Ammon's horn (tissue), 1 donor: ENCODE data around the gene ZFP36L2.
A peak's percentile ranks its signal among the peaks of the same experiment; 100 is the strongest.

Experiments used
- DNase-seq: peaks from one replicate; pipeline ENCODE4 v3.0.0-alpha.2; 2016; ENCODE audit warnings: low spot score

Gene ZFP36L2

GRCh38 chr2:43222475-43223309 lies 3.7 kb downstream of the ZFP36L2 start:
- no peak for DNase-seq

DNA sequence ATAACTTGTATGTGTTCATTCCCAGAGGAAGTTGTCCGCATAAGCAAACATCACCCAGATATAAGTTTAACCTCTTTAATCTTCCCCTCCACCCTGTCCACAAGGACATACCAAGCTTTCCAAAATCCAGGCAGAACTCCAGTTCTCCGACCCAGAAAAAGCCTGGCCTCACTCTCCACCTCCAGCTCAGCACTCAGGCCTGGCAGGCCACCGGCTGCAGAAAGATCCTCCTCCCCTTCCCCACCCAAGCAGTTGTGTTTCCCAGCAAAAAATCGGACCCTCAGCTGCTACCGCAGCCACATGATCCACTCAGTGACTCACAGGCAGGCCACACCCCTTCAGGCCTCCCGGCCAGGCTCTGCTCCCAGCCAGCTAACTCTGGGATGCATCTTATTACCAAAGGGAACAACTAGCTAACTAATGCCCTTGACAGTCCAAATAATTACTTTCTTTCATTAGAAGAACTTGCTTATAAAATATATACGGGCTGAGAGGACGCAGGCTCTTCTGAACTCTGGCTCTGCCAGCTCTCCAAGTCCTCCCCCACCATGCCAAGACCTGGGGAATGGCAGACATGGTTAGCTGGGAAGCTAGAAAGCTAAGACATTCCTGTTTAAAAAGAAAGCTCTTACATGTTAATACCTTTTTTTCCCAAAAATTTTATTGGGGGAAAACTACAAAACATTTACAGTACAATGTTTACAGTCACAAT lies 4.5 kb downstream of the ZFP36L2 start:
- peak; percentile 95 for DNase-seq

- DNase-seq: no peak
These were observed 5.2 kb downstream of the ZFP36L2 start for GRCh38 chr2:43221124-43221762.

GRCh38 chr2:43220760-43221123 lies 5.7 kb downstream of the ZFP36L2 start:
- no peak for DNase-seq

DNA sequence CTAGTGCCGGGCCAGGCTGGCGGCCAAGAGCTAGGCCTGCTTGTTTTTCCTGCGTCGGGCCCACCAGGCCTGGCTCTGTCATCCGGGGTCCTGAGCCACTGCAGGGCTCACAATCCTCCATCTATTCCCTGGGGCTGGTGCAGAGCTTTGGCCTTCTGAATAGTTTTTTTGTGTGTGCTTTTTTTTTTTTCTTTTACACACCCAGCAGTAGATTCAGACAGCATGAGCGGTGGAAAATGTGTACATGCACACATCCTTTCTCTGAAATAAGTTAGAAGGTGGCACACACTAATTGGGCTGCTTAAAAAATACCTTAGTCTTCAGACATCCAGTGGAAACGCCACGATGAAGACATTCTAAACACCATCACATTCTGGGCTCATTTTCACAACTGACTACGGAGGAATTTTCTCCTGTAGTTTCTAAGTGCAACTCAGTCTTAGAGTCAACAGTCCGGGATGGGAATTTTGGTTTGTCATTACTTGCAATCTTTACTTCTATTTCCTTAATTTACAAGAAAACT lies 6.1 kb downstream of the ZFP36L2 start:
- DNase-seq: no peak

- peak; percentile 90 for DNase-seq
These were observed 6.8 kb downstream of the ZFP36L2 start for GRCh38 chr2:43219383-43220228.

GRCh38 chr2:43218702-43219382 lies 7.6 kb downstream of the ZFP36L2 start:
- DNase-seq: peak; percentile 35

DNA sequence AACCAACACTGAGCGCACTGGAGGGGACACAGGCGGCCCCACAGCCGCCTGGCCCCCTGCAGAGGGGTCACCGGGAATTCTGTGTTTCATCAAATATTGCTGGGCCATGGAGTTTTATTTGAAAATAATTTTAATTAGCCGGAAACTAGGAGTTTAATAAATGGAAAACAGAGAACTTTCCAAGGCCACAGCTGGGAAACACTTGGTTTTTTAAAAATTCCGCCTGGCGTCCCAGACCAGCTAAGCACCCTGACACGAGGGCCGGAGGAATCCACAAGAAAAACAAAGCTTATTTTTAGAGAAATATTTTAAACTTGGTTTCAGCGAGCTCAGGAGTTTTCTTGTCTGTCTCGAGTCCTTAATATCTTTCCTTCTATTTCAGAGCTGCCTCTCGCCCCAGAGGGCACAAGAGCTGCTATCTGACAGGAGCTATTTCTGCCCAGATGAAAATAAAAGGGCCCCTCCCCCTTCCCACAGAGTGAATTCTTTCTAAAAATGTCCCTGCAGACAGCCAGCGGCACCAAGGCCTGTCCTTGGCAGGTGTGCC lies 8.2 kb downstream of the ZFP36L2 start:
- no peak for DNase-seq

- no peak for DNase-seq
These were observed 8.9 kb downstream of the ZFP36L2 start for GRCh38 chr2:43217228-43218154.

DNA sequence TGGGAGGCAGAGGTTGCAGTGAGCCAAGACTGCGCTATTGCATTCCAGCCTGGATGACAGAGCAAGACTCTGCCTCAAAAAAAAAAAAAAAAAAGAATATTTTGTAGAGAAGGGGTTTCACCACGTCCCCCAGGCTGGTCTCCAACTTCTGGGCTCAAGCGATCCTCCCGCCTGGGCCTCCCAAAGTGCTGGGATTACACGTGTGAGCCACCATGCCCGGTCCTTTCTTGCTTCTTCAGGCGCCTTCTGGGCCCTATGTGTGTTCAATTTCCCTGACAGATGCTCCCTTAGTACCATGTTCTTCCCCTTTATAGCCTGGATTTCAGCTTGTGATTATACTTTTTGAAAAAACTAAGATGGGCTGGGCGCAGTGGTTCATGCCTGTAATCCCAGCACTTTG lies 9.8 kb downstream of the ZFP36L2 start:
- no peak for DNase-seq

DNA sequence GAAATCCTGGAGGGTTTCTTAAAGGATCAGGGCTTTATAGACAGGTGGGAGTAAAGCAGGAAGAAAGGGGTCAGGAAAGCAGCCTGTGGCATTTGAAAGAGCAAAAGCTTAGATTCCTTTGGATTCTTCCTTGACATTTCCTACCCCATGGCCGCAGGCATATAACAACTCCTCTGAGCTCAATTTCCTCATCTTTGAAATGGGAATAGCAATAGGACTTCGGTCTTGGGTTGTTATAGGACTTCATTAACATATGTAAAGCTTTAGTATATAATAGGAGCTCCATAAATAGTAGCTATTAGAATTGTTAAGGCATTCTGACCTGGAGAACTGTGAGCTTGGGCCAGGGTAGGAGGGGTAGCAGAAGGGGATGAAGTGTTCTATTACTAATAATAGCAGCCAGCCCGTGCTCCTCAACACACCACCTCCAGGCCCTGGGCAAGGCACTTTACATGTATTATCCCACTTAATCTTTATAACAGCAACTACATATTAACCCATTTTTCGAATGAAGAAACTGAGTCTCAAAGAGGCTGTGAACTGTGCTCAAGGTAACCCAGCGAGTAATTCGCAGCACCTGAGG lies 10.6 kb downstream of the ZFP36L2 start:
- DNase-seq: no peak

DNA sequence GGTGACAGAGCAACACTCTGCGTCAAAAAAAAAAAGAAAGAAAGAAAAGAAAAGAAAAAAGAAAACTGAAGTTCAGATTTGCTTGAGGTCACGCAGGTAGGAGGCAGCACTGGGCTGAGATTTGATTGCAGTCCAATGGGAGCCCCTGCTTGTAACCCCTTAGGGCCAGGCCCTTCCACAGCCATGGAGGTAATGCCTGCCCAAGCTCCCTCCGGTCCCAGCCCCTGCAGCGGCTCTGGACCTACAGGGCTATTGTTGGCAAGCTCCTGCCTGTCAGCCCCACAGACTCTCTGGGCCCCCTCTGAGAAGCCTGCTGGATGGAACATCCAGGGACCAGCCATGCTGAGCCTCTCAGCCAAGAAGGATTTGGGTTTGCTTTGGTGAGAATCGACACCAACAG lies 12.2 kb downstream of the ZFP36L2 start:
- DNase-seq: no peak

DNA sequence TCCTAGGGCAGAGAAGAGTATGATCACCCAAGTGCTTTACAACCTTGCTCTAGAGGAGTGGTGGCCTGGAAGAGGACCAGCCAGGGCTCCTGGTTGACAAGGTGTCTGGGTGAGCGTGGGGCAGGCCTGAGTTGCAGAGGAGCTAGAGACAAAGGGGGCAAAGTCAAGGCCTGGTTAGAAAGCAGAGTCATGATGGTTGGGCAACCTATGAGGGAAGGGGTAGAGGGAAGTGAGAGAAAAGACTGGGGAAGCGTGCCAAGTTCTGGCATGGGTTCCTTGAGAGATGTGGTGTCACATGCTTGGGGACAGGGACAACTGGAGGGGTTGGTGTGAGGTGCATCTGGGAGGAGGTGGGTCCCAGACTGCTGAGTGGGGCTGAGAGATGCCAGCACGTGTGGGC lies 13.5 kb downstream of the ZFP36L2 start:
- peak; percentile 75 for DNase-seq

DNA sequence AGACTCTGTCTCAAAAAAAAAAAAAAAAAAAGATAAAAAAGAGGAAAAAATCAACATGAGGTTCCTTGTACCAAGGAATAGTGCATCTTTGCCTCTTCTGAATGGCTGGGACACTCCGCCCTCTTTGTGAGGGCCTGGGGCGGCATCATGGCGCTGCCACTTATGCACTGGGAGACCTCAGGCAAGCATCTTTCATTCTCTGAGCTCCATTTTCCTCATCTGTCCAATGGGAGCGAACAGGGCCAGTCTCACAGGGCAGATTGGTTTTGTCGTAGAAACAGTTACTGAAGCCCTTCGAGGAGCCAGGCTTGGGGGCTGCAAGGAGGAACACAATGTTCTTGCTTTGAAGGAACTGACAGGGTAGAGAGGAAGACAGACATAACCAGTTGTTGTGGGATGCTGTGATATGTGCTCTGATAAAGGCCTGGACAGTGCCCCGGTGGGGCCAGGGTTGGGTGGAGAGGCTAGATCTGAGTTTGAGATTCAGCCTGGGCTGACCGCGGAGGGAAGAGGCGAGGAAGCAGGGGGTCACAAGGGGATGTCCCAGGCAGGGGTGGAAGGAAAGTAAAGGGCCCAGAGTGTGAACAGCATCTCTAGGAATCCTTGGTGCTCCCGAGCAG lies 14.1 kb downstream of the ZFP36L2 start:
- DNase-seq: no peak

DNA sequence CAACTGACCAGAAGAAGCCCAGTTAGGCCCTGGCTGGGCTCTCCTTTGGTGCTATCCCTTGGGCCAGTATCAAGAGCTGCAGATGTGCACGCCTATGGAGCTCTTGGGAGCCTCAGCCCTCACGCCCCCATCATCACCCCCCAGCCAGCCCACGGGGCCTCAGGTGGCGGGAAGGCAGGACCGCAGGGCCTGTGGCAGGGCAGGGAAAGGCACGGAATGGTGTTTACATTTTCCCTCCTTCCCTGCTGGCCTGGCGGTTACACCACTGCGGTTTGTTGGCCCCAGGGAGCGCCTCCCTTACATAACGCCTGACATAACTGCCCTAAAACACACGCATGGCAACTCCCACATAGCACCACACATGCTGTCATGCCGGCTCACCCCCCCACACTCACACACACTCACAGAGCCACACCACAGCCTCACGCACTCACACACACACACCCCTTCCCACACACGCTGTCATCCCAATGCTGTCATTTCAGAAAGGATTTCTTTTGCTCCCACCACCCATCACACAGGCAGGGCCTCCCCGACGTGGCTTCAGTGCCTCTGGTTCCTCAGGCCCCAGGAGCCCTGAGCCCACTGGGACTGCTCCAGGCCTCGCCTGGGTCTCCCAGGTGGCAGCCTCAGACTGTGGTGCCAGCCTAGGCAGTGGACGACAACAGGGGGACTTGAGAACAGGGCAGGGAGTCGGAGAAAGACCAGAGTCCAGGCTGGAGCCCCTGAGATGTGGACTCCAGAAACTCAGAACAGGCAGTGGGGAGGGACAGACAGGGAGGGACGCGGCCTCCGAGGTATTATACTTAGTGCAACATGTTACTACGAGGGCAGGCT lies 15.7 kb downstream of the ZFP36L2 start:
- peak; percentile 61 for DNase-seq

DNA sequence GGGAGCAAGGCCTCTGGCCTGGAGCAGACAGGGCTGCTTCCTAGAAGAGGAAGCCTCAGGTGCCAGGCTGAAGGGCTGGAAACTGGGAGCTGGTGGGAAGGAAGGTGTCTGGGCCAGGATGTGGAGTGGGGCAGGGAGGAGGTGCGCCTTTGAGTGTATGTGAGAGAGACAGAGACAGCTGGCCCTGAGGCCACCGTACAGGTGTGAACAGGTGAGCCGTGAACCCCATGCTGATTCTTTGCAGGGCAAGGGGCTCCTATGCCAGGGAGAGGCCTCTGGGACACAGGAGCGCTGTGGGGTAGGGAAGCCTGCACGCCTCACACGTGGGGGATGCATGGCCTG lies 16.3 kb downstream of the ZFP36L2 start:
- DNase-seq: no peak

DNA sequence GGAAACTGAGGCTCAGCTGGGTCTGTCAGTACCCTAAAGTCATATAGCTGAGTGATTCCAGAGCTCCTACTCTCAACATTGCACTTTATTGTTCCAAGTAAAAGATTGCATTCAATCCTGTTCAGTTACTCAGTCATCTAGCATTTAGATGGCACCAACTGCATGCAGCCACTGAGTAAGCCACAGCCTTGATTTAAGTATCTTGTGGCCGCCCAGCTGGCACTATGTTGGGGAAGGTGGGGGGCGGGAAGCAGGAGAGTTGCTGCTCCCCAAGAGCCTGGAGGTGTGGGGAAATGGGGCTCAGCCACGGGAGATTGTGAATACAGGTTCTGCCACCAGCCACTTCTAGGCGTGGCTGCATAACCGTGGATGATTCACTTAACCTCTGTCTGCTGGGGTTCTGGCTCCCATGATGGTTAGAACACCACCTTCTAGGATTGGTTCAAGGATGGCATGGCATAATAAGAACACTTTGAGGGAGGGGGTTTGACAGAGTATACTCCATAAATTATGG lies 17.1 kb downstream of the ZFP36L2 start:
- no peak for DNase-seq
